B cell (primary cell): ENCODE measurements around the gene FBXO7. TPM values are rescaled to one million over a fixed set of nuclear protein-coding genes. Genes with fewer than 3 reads are reported as not detected.

Experiments used
- ATAC-seq: fragments of 200-7000 bp; cut with Tn5 transposase; one replicate; pipeline ENCODE4 v1.10.0; 2021; ENCODE audit warnings: low read depth, mild to moderate bottlenecking, moderate number of reproducible peaks, moderate library complexity
- CTCF ChIA-PET: fragments of 350-600 bp; sonication (Branson Sonifier 250); formaldehyde crosslinking; loops from one replicate; lab custom pipeline; 2021; ENCODE audit warnings: antibody characterized with exemption, inconsistent platforms; lab: Charles Lee
- POLR2A ChIA-PET: fragments of 350-600 bp; sonication (Branson Sonifier 250); formaldehyde crosslinking; loops from one replicate; lab custom pipeline; 2021; ENCODE audit warnings: antibody characterized with exemption; lab: Charles Lee
- DNase-seq: peaks from one replicate; pipeline ENCODE4 v3.0.0; 2013
- H2AFZ ChIP-seq: 2 replicates; pipeline ENCODE4 v1.6.1; 2012; ENCODE audit warnings: mild to moderate bottlenecking, low read depth, low read length; ENCODE audit not compliant: insufficient read depth, poor library complexity, severe bottlenecking
- H3K27ac ChIP-seq, 2 donors: 1 replicate in 1 of 2; 2 replicates in 1 of 2; pipeline ENCODE4 v1.5.1; 2012 to 2013; ENCODE audit warnings: low read length in 2 of 2, mild to moderate bottlenecking in 2 of 2, moderate library complexity in 1 of 2
- H3K27me3 ChIP-seq, 4 experiments: fragments of 200-600 bp in 1 of 4; sonication (generic) in 1 of 4; replicated peaks in 1 of 4; 1 replicate in 2 of 4; 2 replicates in 2 of 4; pipeline versions ENCODE4 v1.6.1 to v1.7.0; 2013 to 2016; ENCODE audit warnings: low read length in 3 of 4, mild to moderate bottlenecking in 2 of 4, mixed read lengths in 1 of 4, moderate library complexity in 1 of 4; ENCODE audit not compliant: insufficient read depth in 4 of 4, control insufficient read depth in 3 of 4; ENCODE audit errors: control extremely low read depth in 1 of 4
- H3K36me3 ChIP-seq, 2 experiments: replicated peaks in 1 of 2; 1 replicate in 1 of 2; 2 replicates in 1 of 2; pipeline versions ENCODE4 v1.6.1 to v1.7.1; 2013; ENCODE audit warnings: low read length in 1 of 2; ENCODE audit not compliant: insufficient read depth in 2 of 2, control insufficient read depth in 1 of 2; ENCODE audit errors: control extremely low read depth in 1 of 2, extremely low read depth in 1 of 2
- H3K4me1 ChIP-seq, 2 donors: fragments of 200-600 bp in 1 of 2; sonication (generic) in 1 of 2; 1 replicate in 1 of 2; 2 replicates in 1 of 2; pipeline versions ENCODE4 v1.5.1 to v1.6.1; 2013 to 2017; ENCODE audit warnings: low read length in 2 of 2; ENCODE audit not compliant: control insufficient read depth in 2 of 2, insufficient read depth in 2 of 2
- H3K4me2 ChIP-seq: replicated peaks from 2 replicates; pipeline ENCODE3; 2012; ENCODE audit warnings: mild to moderate bottlenecking, low read depth, low read length; ENCODE audit not compliant: poor library complexity, severe bottlenecking
- H3K4me3 ChIP-seq, 5 experiments: fragments of 200-600 bp in 1 of 5; sonication (generic) in 1 of 5; 1 replicate in 3 of 5; 2 replicates in 2 of 5; pipeline versions ENCODE4 v1.5.1 to v1.7.0; 2011 to 2016; ENCODE audit warnings: low read length in 4 of 5, mild to moderate bottlenecking in 4 of 5, low read depth in 2 of 5, control low read depth in 1 of 5, moderate library complexity in 1 of 5; ENCODE audit not compliant: insufficient read depth in 1 of 5; ENCODE audit errors: control extremely low read depth in 1 of 5, extremely low read depth in 1 of 5
- H3K79me2 ChIP-seq: fragments of 200-600 bp; sonication (generic); one replicate; pipeline ENCODE4 v1.6.0; 2016; ENCODE audit warnings: low read length; ENCODE audit not compliant: control insufficient read depth, insufficient read depth
- H3K9ac ChIP-seq: fragments of 200-600 bp; sonication (generic); 2 replicates; pipeline ENCODE4 v1.6.1; 2017; ENCODE audit warnings: mild to moderate bottlenecking, low read length, moderate library complexity
- H3K9me3 ChIP-seq, 3 donors: one replicate each; pipeline versions ENCODE4 v1.6.1 to v1.7.1; 2013; ENCODE audit warnings: low read length in 2 of 3; ENCODE audit not compliant: control insufficient read depth in 2 of 3, insufficient read depth in 1 of 3; ENCODE audit errors: control extremely low read depth in 1 of 3
- H4K20me1 ChIP-seq: 2 replicates; pipeline ENCODE4 v1.6.0; 2012; ENCODE audit warnings: mild to moderate bottlenecking, low read length; ENCODE audit not compliant: insufficient read depth, control insufficient read depth, poor library complexity, severe bottlenecking
- H3K27ac Mint-ChIP-seq: one replicate; pipeline ENCODE4 v1.8.0; 2021; ENCODE audit warnings: mixed read lengths
- H3K27me3 Mint-ChIP-seq: one replicate; pipeline ENCODE4 v1.8.0; 2021; ENCODE audit warnings: mixed read lengths
- H3K4me1 Mint-ChIP-seq: one replicate; pipeline ENCODE4 v1.8.0; 2021; ENCODE audit warnings: mixed read lengths
- H3K4me3 Mint-ChIP-seq: one replicate; pipeline ENCODE4 v1.8.0; 2021; ENCODE audit warnings: mixed read lengths
- H3K9me3 Mint-ChIP-seq: one replicate; pipeline ENCODE4 v1.8.0; 2022; ENCODE audit warnings: mixed read lengths; ENCODE audit not compliant: insufficient read depth
- CTCF ChIP-seq: fragments of 200-600 bp; IDR thresholded peaks from one replicate; pipeline ENCODE4 v1.8.0; 2022; ENCODE audit warnings: antibody characterized with exemption, mild to moderate bottlenecking
- EZH2 ChIP-seq: IDR thresholded peaks from 2 replicates; pipeline ENCODE4 v1.6.1; 2012; ENCODE audit warnings: borderline replicate concordance, low read depth, mild to moderate bottlenecking, moderate library complexity, low read length; ENCODE audit not compliant: insufficient read depth, poor library complexity, severe bottlenecking
- WGBS: methylation state at CpG from one replicate; pipeline ENCODE4 v1.1.5; 2013; ENCODE audit warnings: missing lambda C conversion rate; ENCODE audit not compliant: insufficient coverage; 5-methylcytosine and 5-hydroxymethylcytosine counted together
- intact Hi-C: fragments of 100-400 bp; cut with micrococcal nuclease; formaldehyde crosslinking; loops from one replicate; pipeline ENCODE4 v1.10.0; 2022
- polyA plus RNA-seq: library from polyadenylated mRNA; depleted of rRNA; stranded (reverse); fragments of >200 nt; gene quantifications from 2 replicates; pipeline ENCODE4 v1.2.3, GENCODE V29; 2012
- total RNA-seq, 2 donors: library from RNA; stranded (reverse); fragments of 120-200 nt in 1 of 2; gene quantifications; 1 replicate in 1 of 2; 2 replicates in 1 of 2; pipeline versions ENCODE4 v1.2.3 to v1.2.4, GENCODE V29; 2013 to 2022

Gene FBXO7
- total and polyA plus RNA-seq, 2 donors (not counting 1 experiment from before 2014, with no cell fraction given), result 66.2 to 106 TPM

GRCh38 chr22:32493551-32493950 is 18.9 kb downstream of the FBXO7 start:
- intact Hi-C loops, result no loop called here
- H2AFZ ChIP-seq, result no peak overlapping the region
- no peaks in the 10 kb centered on the region for H3K27me3 ChIP-seq
- no peaks in the 10 kb centered on the region for H3K9me3 ChIP-seq
- H3K4me1 Mint-ChIP-seq, result no peaks in the 10 kb centered on the region
- no peak overlapping the region for H3K4me3 ChIP-seq
- H3K27ac ChIP-seq, result no peak overlapping the region
- CTCF ChIA-PET, result interaction anchor here (0.9 kb wide), 1 partner anchor 18 kb away, joined by 3 read pairs; no protein-coding TSS in a partner anchor
- DNase-seq (no peak), ATAC-seq (no peak)
- H3K27me3 Mint-ChIP-seq, result no peaks in the 10 kb centered on the region
- no peak overlapping the region for H3K4me3 Mint-ChIP-seq
- peaks cover 8% of the 10 kb centered on the region for H3K79me2 ChIP-seq
- H3K27ac Mint-ChIP-seq, result no peak overlapping the region
- no peak overlapping the region for H3K9ac ChIP-seq
- no peak for TF ChIP-seq EZH2
- TF ChIP-seq CTCF, result no peak
- peaks cover 19% of the 10 kb centered on the region for H4K20me1 ChIP-seq
- 100% methylated on average over 1 of the region's 2 CpGs for whole genome bisulfite sequencing
- POLR2A ChIA-PET, result no interaction called here
- H3K36me3 ChIP-seq, result peaks cover 6 to 85% of the 10 kb centered on the region in 2 experiments
- H3K4me2 ChIP-seq, result no peak overlapping the region
- no peaks in the 10 kb centered on the region for H3K9me3 Mint-ChIP-seq
- no peaks in the 10 kb centered on the region for H3K4me1 ChIP-seq

GRCh38 chr22:32494971-32495370 is 20.4 kb downstream of the FBXO7 start:
- H4K20me1 ChIP-seq, result peaks cover 5% of the 10 kb centered on the region
- DNase-seq (no peak), ATAC-seq (no peak)
- H3K4me2 ChIP-seq, result no peak overlapping the region
- H3K27me3 ChIP-seq, result no peaks in the 10 kb centered on the region
- H3K79me2 ChIP-seq, result peaks cover 8% of the 10 kb centered on the region
- Mint-ChIP-seq H3K27ac (no peak overlapping the region), H3K4me3 (no peak overlapping the region), H3K9me3 (no peaks in the 10 kb centered on the region), H3K4me1 (no peaks in the 10 kb centered on the region), H3K27me3 (no peaks in the 10 kb centered on the region)
- no peak overlapping the region for H3K4me3 ChIP-seq
- intact Hi-C loops, result no loop called here
- H2AFZ ChIP-seq, result no peak overlapping the region
- peaks cover 7 to 80% of the 10 kb centered on the region in 2 experiments for H3K36me3 ChIP-seq
- H3K4me1 ChIP-seq, result no peaks in the 10 kb centered on the region
- TF ChIP-seq CTCF (no peak), EZH2 (no peak)
- no peaks in the 10 kb centered on the region for H3K9me3 ChIP-seq
- H3K9ac ChIP-seq, result no peak overlapping the region
- POLR2A ChIA-PET, result no interaction called here
- 97% methylated on average over 3 of the region's 4 CpGs for WGBS
- CTCF ChIA-PET, result no interaction called here
- H3K27ac ChIP-seq, result no peak overlapping the region
